HG03520 (cell line): ENCODE measurements around the gene LRMDA.
"Not testable (repeated sequence)": the region's sequence is repeated elsewhere in the genome, so short reads cannot be mapped to it uniquely, and the experiment has no call there.

Experiments
- ATAC-seq: cut with Tn5 transposase; IDR thresholded peaks from one replicate; pipeline ENCODE4 v1.9.1; 2021; ENCODE audit warnings: mild to moderate bottlenecking, moderate library complexity; ENCODE audit not compliant: unreplicated experiment

The LRMDA gene

GRCh38 chr10:75764974-75765788 is 333.8 kb downstream of the LRMDA start:
- ATAC-seq = no peak

- no peak for ATAC-seq
Observed at GRCh38 chr10:75765789-75766096, 334.3 kb downstream of the LRMDA start.

GRCh38 chr10:75766106-75766505 is 334.7 kb downstream of the LRMDA start:
- no peak for ATAC-seq

GRCh38 chr10:75766752-75767151 is 335.3 kb downstream of the LRMDA start:
- ATAC-seq = not testable (repeated sequence)

GRCh38 chr10:75770626-75771081 is 339.2 kb downstream of the LRMDA start:
- no peak for ATAC-seq

GRCh38 chr10:75771606-75772005 is 340.2 kb downstream of the LRMDA start:
- ATAC-seq = no peak

GRCh38 chr10:75772153-75772887 is 340.9 kb downstream of the LRMDA start:
- ATAC-seq = no peak

GRCh38 chr10:75773231-75773780 is 341.9 kb downstream of the LRMDA start:
- ATAC-seq = no peak

GRCh38 chr10:75773813-75774782 is 342.7 kb downstream of the LRMDA start:
- no peak for ATAC-seq

- no peak for ATAC-seq
Observed at GRCh38 chr10:75774783-75775490, 343.5 kb downstream of the LRMDA start.

GRCh38 chr10:75776738-75777504 is 345.5 kb downstream of the LRMDA start:
- ATAC-seq = no peak

GRCh38 chr10:75778665-75779064 is 347.2 kb downstream of the LRMDA start:
- no peak for ATAC-seq

GRCh38 chr10:75779276-75779675 is 347.9 kb downstream of the LRMDA start:
- ATAC-seq = no peak

- ATAC-seq = no peak
Observed at GRCh38 chr10:75782463-75783248, 351.2 kb downstream of the LRMDA start.

- no peak for ATAC-seq
Observed at GRCh38 chr10:75788394-75789205, 357.2 kb downstream of the LRMDA start.

GRCh38 chr10:75793848-75794247 is 362.4 kb downstream of the LRMDA start:
- no peak for ATAC-seq

GRCh38 chr10:75801121-75801520 is 369.7 kb downstream of the LRMDA start:
- no peak for ATAC-seq

- ATAC-seq = no peak
Observed at GRCh38 chr10:75801661-75802060, 370.2 kb downstream of the LRMDA start.
